Neural progenitor cell (in vitro differentiated cells): ENCODE measurements around the gene IRF8.

Experiments
- EZH2 ChIP-seq: fragments of 200-600 bp; sonication (generic); IDR thresholded peaks from 2 replicates; pipeline ENCODE4 v1.6.1; 2017; ENCODE audit warnings: antibody characterized with exemption, mild to moderate bottlenecking, moderate library complexity
- EZH2phosphoT487 ChIP-seq: fragments of 200-600 bp; sonication (generic); IDR thresholded peaks from 2 replicates; pipeline ENCODE4 v1.6.1; 2017; ENCODE audit warnings: antibody characterized with exemption
- TF ChIP-seq, protein P1 (sequence below): fragments of 200-600 bp; sonication (generic); IDR thresholded peaks from 2 replicates; pipeline ENCODE4 v1.5.1; 2017; ENCODE audit warnings: antibody characterized with exemption, mild to moderate bottlenecking

DNA sequence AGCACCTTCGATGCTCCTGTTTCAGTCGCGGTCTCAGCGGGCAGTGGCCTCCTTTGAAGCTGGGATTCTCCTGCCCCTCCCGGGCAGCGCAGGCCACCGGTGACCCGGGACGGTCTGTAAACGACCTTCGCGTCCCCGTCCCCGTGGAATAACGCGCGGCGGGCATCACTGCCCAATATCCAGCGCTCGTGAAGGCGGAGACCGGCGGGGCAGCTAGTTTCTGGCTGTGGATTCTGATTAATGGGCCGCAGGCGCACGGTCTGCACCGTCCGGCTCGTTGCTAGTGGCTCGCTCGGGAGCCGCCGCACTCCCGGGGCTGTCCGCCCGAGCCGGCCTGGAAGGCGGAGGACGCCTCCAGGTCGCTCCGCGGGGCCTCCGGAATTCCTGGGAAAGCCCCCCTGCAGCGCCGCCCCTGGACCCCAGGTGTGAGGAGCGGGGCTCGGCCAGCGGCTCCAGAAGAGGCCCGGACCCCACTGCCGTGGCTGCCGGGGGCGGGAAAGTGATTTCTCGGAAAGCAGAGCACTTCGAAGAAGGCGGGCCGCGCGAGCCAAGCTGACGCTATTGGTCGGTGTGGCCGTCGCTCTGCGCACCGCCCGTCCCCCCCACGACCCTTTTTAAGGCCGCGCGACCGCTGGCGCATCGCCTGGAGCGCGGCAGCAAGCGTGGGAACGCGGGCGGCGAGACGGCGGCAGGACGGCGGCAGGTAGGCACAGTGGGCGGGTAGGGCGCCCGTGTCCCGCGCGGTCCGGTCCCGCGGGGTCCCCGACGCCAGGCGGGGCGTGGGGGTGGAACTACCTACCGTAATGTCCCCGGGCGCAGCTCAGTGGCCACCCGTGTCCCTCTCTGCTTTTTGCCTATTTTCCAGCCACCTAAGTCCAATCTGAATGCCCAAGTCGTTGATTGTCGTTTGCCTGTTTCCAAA is at the start of gene IRF8:
- TF ChIP-seq, protein P1, sequence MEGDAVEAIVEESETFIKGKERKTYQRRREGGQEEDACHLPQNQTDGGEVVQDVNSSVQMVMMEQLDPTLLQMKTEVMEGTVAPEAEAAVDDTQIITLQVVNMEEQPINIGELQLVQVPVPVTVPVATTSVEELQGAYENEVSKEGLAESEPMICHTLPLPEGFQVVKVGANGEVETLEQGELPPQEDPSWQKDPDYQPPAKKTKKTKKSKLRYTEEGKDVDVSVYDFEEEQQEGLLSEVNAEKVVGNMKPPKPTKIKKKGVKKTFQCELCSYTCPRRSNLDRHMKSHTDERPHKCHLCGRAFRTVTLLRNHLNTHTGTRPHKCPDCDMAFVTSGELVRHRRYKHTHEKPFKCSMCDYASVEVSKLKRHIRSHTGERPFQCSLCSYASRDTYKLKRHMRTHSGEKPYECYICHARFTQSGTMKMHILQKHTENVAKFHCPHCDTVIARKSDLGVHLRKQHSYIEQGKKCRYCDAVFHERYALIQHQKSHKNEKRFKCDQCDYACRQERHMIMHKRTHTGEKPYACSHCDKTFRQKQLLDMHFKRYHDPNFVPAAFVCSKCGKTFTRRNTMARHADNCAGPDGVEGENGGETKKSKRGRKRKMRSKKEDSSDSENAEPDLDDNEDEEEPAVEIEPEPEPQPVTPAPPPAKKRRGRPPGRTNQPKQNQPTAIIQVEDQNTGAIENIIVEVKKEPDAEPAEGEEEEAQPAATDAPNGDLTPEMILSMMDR, result no peak
- peak; percentile 84 for TF ChIP-seq EZH2
- TF ChIP-seq EZH2phosphoT487, result peak; percentile 75
